Measurements from ENCODE around the gene GSE1.

GSE1 gene

DNA sequence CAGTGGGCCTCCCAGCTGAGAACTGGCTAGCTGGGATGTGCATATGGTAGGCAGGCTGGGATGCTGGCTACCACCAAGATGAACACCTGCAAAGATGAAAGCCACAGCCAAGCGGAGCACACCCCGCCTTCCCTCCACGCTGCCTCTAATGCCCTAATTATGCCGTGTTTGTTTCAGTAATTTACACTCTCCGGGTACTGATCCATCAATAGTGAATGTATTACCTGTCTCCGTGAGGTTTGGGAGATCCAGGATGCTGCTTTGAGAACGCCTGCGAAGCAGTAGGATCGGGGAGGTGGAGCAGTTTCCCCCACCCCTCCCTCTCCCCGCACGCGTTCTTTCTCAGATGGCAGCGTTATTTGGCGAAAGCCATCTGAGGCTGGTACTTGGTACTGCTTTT lies 28.9 kb upstream of the GSE1 start:
- Histone ChIP-seq H3K27me3 (ENCODE audit: insufficient read depth, poor library complexity, severe bottlenecking) (no peaks in the 10 kb centered on the region), H3K4me3 (replicated peaks; ENCODE audit: insufficient read depth, low read length) (no peak overlapping the region), H3K27ac (replicated peaks) (no peak overlapping the region)
- no peak for TF ChIP-seq SPI1 (IDR thresholded peaks at IDR 0.05; ENCODE audit: borderline replicate concordance, low read depth)
- TF ChIP-seq, protein P1, sequence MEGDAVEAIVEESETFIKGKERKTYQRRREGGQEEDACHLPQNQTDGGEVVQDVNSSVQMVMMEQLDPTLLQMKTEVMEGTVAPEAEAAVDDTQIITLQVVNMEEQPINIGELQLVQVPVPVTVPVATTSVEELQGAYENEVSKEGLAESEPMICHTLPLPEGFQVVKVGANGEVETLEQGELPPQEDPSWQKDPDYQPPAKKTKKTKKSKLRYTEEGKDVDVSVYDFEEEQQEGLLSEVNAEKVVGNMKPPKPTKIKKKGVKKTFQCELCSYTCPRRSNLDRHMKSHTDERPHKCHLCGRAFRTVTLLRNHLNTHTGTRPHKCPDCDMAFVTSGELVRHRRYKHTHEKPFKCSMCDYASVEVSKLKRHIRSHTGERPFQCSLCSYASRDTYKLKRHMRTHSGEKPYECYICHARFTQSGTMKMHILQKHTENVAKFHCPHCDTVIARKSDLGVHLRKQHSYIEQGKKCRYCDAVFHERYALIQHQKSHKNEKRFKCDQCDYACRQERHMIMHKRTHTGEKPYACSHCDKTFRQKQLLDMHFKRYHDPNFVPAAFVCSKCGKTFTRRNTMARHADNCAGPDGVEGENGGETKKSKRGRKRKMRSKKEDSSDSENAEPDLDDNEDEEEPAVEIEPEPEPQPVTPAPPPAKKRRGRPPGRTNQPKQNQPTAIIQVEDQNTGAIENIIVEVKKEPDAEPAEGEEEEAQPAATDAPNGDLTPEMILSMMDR (IDR thresholded peaks at IDR 0.05; ENCODE audit: insufficient read depth, low read length) = no peak
- TF ChIP-seq POLR2AphosphoS5 (IDR thresholded peaks at IDR 0.05; ENCODE audit: low read depth) = no peak
- TF ChIP-seq, protein P2, sequence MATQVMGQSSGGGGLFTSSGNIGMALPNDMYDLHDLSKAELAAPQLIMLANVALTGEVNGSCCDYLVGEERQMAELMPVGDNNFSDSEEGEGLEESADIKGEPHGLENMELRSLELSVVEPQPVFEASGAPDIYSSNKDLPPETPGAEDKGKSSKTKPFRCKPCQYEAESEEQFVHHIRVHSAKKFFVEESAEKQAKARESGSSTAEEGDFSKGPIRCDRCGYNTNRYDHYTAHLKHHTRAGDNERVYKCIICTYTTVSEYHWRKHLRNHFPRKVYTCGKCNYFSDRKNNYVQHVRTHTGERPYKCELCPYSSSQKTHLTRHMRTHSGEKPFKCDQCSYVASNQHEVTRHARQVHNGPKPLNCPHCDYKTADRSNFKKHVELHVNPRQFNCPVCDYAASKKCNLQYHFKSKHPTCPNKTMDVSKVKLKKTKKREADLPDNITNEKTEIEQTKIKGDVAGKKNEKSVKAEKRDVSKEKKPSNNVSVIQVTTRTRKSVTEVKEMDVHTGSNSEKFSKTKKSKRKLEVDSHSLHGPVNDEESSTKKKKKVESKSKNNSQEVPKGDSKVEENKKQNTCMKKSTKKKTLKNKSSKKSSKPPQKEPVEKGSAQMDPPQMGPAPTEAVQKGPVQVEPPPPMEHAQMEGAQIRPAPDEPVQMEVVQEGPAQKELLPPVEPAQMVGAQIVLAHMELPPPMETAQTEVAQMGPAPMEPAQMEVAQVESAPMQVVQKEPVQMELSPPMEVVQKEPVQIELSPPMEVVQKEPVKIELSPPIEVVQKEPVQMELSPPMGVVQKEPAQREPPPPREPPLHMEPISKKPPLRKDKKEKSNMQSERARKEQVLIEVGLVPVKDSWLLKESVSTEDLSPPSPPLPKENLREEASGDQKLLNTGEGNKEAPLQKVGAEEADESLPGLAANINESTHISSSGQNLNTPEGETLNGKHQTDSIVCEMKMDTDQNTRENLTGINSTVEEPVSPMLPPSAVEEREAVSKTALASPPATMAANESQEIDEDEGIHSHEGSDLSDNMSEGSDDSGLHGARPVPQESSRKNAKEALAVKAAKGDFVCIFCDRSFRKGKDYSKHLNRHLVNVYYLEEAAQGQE (IDR thresholded peaks at IDR 0.05; ENCODE audit: insufficient replicate concordance, low read depth) = no peak
- no peak for TF ChIP-seq GABPA (IDR thresholded peaks at IDR 0.05; ENCODE audit: low read depth)
- no peak for DNase-seq (ENCODE audit: low read depth in 1 of 2, low spot score in 1 of 2)

DNA sequence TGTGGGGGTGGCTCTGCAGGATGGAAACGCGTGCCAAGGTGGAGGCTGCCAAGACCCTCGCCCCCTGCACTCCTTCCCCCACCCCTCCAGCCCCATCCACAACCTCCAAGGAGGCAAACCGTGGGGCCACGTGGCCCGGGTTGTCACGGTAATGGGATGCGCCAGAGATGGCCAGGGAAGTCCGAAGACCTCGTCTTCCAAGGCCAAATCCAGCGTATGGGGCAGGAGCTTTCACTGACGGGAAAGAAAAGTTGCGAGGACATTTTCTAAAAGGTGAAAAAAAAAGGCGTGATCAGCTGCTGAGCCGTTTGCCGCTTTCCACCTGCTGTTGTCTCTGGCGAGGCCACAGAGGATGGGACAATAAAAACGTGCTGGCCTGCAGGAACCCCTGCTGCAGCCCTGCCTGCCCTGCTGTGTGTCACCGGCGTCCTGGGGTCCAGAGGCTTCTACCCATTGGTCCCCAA lies 28.3 kb upstream of the GSE1 start:
- Histone ChIP-seq H3K27me3 (ENCODE audit: insufficient read depth, poor library complexity, severe bottlenecking) (no peaks in the 10 kb centered on the region), H3K4me3 (replicated peaks; ENCODE audit: insufficient read depth, low read length) (no peak overlapping the region), H3K27ac (replicated peaks) (no peak overlapping the region)
- TF ChIP-seq GABPA (IDR thresholded peaks at IDR 0.05; ENCODE audit: low read depth) (no peak), SPI1 (IDR thresholded peaks at IDR 0.05; ENCODE audit: borderline replicate concordance, low read depth) (no peak)
- no peak for DNase-seq (ENCODE audit: low read depth in 1 of 2, low spot score in 1 of 2)

DNA sequence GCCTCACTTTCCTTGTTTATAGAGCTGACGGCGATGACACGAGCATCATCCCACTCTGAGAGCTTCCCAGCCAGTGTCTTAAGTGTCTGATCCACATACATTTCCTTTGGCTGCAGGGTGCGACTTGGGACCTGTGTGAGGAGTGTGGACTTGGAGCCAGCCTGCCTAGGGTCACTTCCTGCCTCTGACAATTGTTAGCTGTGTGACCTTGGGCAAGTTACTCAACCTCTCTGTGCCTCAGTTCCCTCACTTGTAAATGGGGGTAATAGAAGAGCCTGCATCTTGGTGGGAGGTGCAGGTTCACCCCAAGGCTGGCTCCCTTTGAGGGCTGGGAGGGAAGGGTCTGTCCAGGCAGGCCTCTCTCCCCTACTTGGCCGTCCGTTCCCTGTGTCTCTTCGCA lies 27.4 kb upstream of the GSE1 start:
- Histone ChIP-seq H3K27ac (replicated peaks) (no peak overlapping the region), H3K27me3 (ENCODE audit: insufficient read depth, poor library complexity, severe bottlenecking) (no peaks in the 10 kb centered on the region), H3K4me3 (replicated peaks; ENCODE audit: insufficient read depth, low read length) (no peak overlapping the region)
- DNase-seq (ENCODE audit: low read depth in 1 of 2, low spot score in 1 of 2) = no peak
- TF ChIP-seq, protein P2 (IDR thresholded peaks at IDR 0.05; ENCODE audit: insufficient replicate concordance, low read depth) = no peak

DNA sequence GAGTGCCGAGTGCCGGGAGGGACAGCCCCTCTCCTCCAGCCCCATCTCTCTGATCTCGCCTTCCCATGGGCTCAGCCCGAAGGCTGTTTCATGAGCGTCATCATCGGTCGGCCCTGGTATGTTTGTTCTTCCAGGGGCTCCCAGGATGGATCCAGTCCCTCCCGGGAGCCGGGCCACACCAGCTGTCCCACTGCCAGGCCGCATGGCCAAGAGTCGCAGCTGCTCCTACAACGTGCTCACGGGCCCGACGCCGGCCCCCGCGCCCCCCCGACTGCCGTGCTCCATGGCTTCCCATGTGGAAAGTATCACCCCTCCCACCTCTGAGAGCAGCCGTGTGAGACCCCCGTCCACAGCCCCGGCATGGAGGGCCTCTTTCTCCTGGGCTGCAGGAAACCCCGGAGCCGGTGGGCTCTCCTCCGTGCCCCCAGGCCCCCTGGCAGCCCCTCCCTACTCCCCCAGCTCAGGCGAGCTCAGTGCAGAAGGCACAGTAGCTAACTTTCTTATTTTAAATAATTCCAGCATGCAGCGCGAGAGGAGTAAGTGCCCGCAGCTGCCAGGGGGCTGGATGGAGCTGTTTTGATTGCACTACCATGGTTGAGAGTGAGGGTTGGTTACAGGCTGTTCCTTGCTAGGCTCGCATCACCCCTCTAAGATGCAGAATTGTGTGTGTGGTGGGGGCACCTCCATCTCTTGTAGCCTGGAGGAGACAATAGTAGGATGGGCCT lies 26.6 kb upstream of the GSE1 start:
- Histone ChIP-seq H3K27ac (replicated peaks) (no peak overlapping the region), H3K27me3 (ENCODE audit: insufficient read depth, poor library complexity, severe bottlenecking) (no peaks in the 10 kb centered on the region), H3K4me3 (replicated peaks; ENCODE audit: insufficient read depth, low read length) (no peak overlapping the region)
- no peak for DNase-seq (ENCODE audit: low read depth in 1 of 2, low spot score in 1 of 2)
- TF ChIP-seq GABPA (IDR thresholded peaks at IDR 0.05; ENCODE audit: low read depth) = no peak

DNA sequence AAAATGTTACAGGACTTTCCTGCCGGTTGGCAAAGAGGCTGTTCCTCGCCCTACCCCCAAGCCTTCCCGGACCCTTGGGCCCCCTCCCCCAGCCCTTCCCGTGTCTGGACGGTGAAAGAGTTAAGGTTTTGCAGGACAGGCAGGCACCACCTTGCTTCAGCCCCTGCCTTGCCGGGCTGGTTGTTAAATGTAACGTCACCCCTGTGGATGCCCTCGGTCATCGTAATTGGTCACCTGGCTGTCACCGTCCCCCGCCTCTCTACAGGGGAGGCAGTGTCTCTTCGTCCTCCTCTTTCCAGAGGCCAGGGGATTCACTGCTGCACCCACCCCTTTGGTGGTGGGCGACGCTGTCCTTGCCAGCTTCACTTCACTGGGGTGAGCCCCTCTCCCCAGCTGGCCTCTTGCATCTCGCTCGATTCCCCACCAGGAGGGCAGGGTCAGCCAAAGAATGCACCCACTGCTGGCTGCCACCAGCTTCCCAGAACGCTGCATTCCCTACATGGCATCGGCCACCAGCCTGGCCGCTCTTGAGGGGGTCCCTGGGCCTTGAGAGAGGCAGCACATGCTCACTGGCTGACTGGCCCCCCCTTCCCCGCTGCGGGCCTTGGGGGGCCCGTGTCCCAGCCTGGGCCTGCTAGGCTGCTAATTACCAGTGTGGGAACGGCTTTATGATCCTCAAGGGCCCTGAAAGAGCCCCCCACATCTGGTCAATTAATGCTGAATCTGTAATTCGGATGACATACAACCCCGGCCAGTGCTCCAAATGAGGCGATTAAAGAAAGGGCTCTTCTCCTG lies 25.2 kb upstream of the GSE1 start:
- H3K27ac ChIP-seq (replicated peaks) = no peak overlapping the region
- H3K4me3 ChIP-seq (replicated peaks; ENCODE audit: insufficient read depth, low read length) = no peak overlapping the region
- DNase-seq (ENCODE audit: low read depth in 1 of 2, low spot score in 1 of 2) = no peak
- H3K27me3 ChIP-seq (ENCODE audit: insufficient read depth, poor library complexity, severe bottlenecking) = no peaks in the 10 kb centered on the region
- TF ChIP-seq, protein P2 (IDR thresholded peaks at IDR 0.05; ENCODE audit: insufficient replicate concordance, low read depth) = no peak
- TF ChIP-seq, protein P1 (IDR thresholded peaks at IDR 0.05; ENCODE audit: insufficient read depth, low read length) = no peak
- TF ChIP-seq SPI1 (IDR thresholded peaks at IDR 0.05; ENCODE audit: borderline replicate concordance, low read depth) (no peak), POLR2AphosphoS5 (IDR thresholded peaks at IDR 0.05; ENCODE audit: low read depth) (no peak), GABPA (IDR thresholded peaks at IDR 0.05; ENCODE audit: low read depth) (no peak)

All from HL-60 (cell line).